GM12874 (cell line): ENCODE results near the gene FRY.

Experiments used
- CTCF ChIP-seq: IDR thresholded peaks from 2 replicates; pipeline ENCODE4 v1.5.1; 2011; ENCODE audit warnings: low read depth, mild to moderate bottlenecking, control low read depth, low read length, moderate library complexity; ENCODE audit not compliant: insufficient read depth

The FRY gene

DNA sequence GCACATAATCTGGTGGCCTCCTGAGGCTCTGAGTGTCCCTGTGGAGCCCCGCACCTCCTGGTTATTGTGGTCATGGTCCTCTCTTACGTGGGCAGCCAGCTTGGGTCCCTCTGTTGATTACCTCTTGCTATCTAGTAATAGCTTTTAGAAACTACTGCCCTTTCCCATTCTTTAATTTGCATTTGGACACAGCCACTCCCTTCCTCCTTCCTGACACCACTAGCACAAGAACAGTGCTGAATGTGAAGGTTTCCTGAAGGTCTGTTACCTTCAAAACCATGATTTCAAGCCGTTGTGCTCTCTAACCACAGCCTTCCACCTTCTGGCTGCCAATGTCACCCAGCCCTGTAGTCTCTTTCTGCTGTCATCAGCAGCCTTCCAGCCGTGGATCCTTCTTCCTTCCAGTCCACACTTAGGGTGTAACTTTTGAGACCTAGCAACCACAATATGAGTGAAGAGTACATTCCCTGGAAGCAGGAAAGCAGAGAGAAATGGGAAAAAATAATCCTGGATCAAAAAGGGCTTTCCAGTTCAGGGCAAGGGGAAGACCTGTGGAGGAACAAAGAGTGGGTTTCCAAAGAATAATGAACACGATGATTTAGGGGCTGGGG, 130.9 kb downstream of the FRY start:
- no peak for TF ChIP-seq CTCF

- peak; percentile 55 for TF ChIP-seq CTCF
Observed at GRCh38 chr13:32164622-32165268, 133.2 kb downstream of the FRY start.

DNA sequence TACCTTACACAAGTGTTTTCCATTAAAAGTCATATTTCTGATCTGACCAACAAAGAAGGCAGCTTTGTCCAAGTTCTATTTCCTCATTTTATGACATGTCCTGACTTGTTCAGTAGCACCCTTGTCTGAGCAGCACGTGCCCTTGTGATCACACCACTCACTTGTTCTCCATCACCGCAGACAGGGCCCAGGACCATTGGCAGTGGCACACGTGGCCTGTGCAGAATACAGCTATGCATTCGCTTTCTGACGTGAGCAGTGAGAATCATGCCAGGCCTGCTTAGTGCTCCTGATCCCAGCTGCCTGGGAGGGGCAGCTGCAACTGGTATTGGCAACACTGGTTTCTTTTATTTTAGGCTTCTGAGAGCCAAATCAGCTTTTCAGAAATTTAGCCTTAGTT, 134.2 kb downstream of the FRY start:
- TF ChIP-seq CTCF, result no peak

GRCh38 chr13:32168131-32168530, 136.6 kb downstream of the FRY start:
- no peak for TF ChIP-seq CTCF

DNA sequence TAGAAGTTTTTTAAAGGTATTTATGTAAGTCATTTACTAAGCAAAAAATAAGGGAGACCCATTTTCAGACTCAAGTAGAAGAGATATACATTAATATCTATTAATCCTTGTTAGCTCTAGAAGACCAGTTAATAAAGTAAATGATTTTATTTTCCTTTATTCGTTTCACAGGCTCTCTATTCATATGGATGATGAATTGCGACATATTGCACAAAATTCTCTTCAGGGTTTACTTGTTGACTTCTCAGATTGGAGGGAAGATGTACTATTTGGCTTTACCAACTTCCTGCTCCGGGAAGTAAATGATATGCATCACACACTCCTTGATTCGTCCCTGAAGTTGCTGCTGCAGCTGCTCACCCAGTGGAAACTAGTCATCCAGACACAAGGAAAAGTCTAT, 139.3 kb downstream of the FRY start:
- no peak for TF ChIP-seq CTCF

DNA sequence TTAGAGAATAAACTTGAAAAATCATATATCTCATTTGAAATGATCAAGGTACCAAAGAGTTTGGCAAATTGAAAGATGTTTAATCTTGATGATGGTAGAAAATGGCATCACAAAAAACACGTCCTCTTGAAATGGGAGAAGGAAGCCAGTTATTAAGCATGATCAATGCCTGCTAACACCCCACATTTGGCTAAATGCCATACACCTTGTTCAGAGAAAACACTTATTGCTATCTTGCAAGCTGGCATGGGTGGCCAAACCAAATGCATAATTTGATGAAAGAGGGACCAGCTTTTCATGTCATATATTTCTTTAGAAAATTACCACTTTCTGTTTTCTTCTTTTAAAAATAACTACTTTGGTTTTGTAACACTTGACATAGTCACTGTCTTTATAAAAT, 142.3 kb downstream of the FRY start:
- no peak for TF ChIP-seq CTCF

- no peak for TF ChIP-seq CTCF
Observed at GRCh38 chr13:32174366-32174765, 142.8 kb downstream of the FRY start.
